Measurements from ENCODE around the gene ERC2. TPM values are rescaled to one million over a fixed set of nuclear protein-coding genes. Genes with fewer than 3 reads are reported as not detected.
A peak's percentile ranks its signal among the peaks of the same experiment; 100 is the strongest.

The ERC2 gene
- total RNA-seq, 1 donor from 2014 or later: under 0.01 TPM

- FAIRE-seq (no peak), DNase-seq (ENCODE audit: low read depth) (no peak)
- Histone ChIP-seq H3K27me3 (ENCODE audit: control insufficient read depth, insufficient read depth, low read length) (no peaks in the 10 kb centered on the region), H3K4me3 (ENCODE audit: low read depth, low read length) (no peak overlapping the region), H3K36me3 (ENCODE audit: control insufficient read depth, insufficient read depth, low read length) (no peaks in the 10 kb centered on the region)
- TF ChIP-seq CTCF (IDR thresholded peaks at IDR 0.05; ENCODE audit: insufficient read depth, low read length, severe bottlenecking): no peak
Observed at GRCh38 chr3:55585856-55586255, 882.4 kb downstream of the ERC2 start.

- DNase-seq (ENCODE audit: low read depth) (no peak), FAIRE-seq (peak; percentile 76)
- Histone ChIP-seq H3K36me3 (ENCODE audit: control insufficient read depth, insufficient read depth, low read length) (no peaks in the 10 kb centered on the region), H3K4me3 (ENCODE audit: low read depth, low read length) (no peak overlapping the region), H3K27me3 (ENCODE audit: control insufficient read depth, insufficient read depth, low read length) (no peaks in the 10 kb centered on the region)
- no peak for TF ChIP-seq CTCF (IDR thresholded peaks at IDR 0.05; ENCODE audit: insufficient read depth, low read length, severe bottlenecking)
Observed at GRCh38 chr3:55584716-55585368, 883.4 kb downstream of the ERC2 start.

- no peak for TF ChIP-seq CTCF (IDR thresholded peaks at IDR 0.05; ENCODE audit: insufficient read depth, low read length, severe bottlenecking)
- no peaks in the 10 kb centered on the region for H3K27me3 ChIP-seq (ENCODE audit: control insufficient read depth, insufficient read depth, low read length)
- no peak overlapping the region for H3K4me3 ChIP-seq (ENCODE audit: low read depth, low read length)
- FAIRE-seq (no peak), DNase-seq (ENCODE audit: low read depth) (no peak)
- no peaks in the 10 kb centered on the region for H3K36me3 ChIP-seq (ENCODE audit: control insufficient read depth, insufficient read depth, low read length)
Observed at GRCh38 chr3:55584030-55584429, 884.2 kb downstream of the ERC2 start.

GRCh38 chr3:55583475-55583874 lies 884.8 kb downstream of the ERC2 start:
- FAIRE-seq: no peak
- H3K36me3 ChIP-seq (ENCODE audit: control insufficient read depth, insufficient read depth, low read length): no peaks in the 10 kb centered on the region

GRCh38 chr3:55579496-55579895 lies 888.8 kb downstream of the ERC2 start:
- FAIRE-seq (no peak), DNase-seq (ENCODE audit: low read depth) (no peak)
- no peak overlapping the region for H3K4me3 ChIP-seq (ENCODE audit: low read depth, low read length)

More at GRCh38 chr3:55583475-55583874, 884.8 kb downstream of the ERC2 start:
- H3K27me3 ChIP-seq (ENCODE audit: control insufficient read depth, insufficient read depth, low read length): no peaks in the 10 kb centered on the region
- TF ChIP-seq CTCF (IDR thresholded peaks at IDR 0.05; ENCODE audit: insufficient read depth, low read length, severe bottlenecking): no peak
- DNase-seq (ENCODE audit: low read depth): no peak
- H3K4me3 ChIP-seq (ENCODE audit: low read depth, low read length): no peak overlapping the region

More at GRCh38 chr3:55579496-55579895, 888.8 kb downstream of the ERC2 start:
- Histone ChIP-seq H3K36me3 (ENCODE audit: control insufficient read depth, insufficient read depth, low read length) (no peaks in the 10 kb centered on the region), H3K27me3 (ENCODE audit: control insufficient read depth, insufficient read depth, low read length) (no peaks in the 10 kb centered on the region)
- TF ChIP-seq CTCF (IDR thresholded peaks at IDR 0.05; ENCODE audit: insufficient read depth, low read length, severe bottlenecking): no peak
